ENCODE data around the gene MOGAT2. TPM values are rescaled to one million over a fixed set of nuclear protein-coding genes. Genes with fewer than 3 reads are reported as not detected.

Gene MOGAT2
- total RNA-seq, 1 donor from 2014 or later = not detected

- peaks cover 44% of the 10 kb centered on the region for H3K27me3 Mint-ChIP-seq (ENCODE audit: unreplicated experiment)
- no peak overlapping the region for H3K4me3 Mint-ChIP-seq (ENCODE audit: unreplicated experiment)
Observed at GRCh38 chr11:75768909-75769771, 51.5 kb downstream of the MOGAT2 start.

GRCh38 chr11:75770102-75770501 lies 52.5 kb downstream of the MOGAT2 start:
- Mint-ChIP-seq H3K4me3 (ENCODE audit: unreplicated experiment) (no peak overlapping the region), H3K9me3 (ENCODE audit: unreplicated experiment) (no peaks in the 10 kb centered on the region), H3K27me3 (ENCODE audit: unreplicated experiment) (peaks cover 44% of the 10 kb centered on the region), H3K27ac (ENCODE audit: unreplicated experiment) (no peak overlapping the region), H3K4me1 (ENCODE audit: unreplicated experiment) (peaks cover 7% of the 10 kb centered on the region), H3K36me3 (ENCODE audit: unreplicated experiment) (no peaks in the 10 kb centered on the region)
- no peak for DNase-seq (ENCODE audit: extremely low spot score, unreplicated experiment)
- TF ChIP-seq, protein P1, sequence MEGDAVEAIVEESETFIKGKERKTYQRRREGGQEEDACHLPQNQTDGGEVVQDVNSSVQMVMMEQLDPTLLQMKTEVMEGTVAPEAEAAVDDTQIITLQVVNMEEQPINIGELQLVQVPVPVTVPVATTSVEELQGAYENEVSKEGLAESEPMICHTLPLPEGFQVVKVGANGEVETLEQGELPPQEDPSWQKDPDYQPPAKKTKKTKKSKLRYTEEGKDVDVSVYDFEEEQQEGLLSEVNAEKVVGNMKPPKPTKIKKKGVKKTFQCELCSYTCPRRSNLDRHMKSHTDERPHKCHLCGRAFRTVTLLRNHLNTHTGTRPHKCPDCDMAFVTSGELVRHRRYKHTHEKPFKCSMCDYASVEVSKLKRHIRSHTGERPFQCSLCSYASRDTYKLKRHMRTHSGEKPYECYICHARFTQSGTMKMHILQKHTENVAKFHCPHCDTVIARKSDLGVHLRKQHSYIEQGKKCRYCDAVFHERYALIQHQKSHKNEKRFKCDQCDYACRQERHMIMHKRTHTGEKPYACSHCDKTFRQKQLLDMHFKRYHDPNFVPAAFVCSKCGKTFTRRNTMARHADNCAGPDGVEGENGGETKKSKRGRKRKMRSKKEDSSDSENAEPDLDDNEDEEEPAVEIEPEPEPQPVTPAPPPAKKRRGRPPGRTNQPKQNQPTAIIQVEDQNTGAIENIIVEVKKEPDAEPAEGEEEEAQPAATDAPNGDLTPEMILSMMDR (IDR thresholded peaks at IDR 0.05) = no peak

More at GRCh38 chr11:75768909-75769771, 51.5 kb downstream of the MOGAT2 start:
- Mint-ChIP-seq H3K4me1 (ENCODE audit: unreplicated experiment) (peaks cover 7% of the 10 kb centered on the region), H3K36me3 (ENCODE audit: unreplicated experiment) (no peaks in the 10 kb centered on the region), H3K9me3 (ENCODE audit: unreplicated experiment) (no peaks in the 10 kb centered on the region), H3K27ac (ENCODE audit: unreplicated experiment) (no peak overlapping the region)
- no peak for DNase-seq (ENCODE audit: extremely low spot score, unreplicated experiment)
- TF ChIP-seq, protein P1 (IDR thresholded peaks at IDR 0.05) = no peak

GRCh38 chr11:75771646-75772410 lies 54.2 kb downstream of the MOGAT2 start:
- DNase-seq (ENCODE audit: extremely low spot score, unreplicated experiment) = no peak
- Mint-ChIP-seq H3K27ac (ENCODE audit: unreplicated experiment) (no peak overlapping the region), H3K4me3 (ENCODE audit: unreplicated experiment) (no peak overlapping the region), H3K9me3 (ENCODE audit: unreplicated experiment) (no peaks in the 10 kb centered on the region), H3K27me3 (ENCODE audit: unreplicated experiment) (peaks cover 44% of the 10 kb centered on the region), H3K4me1 (ENCODE audit: unreplicated experiment) (peaks cover 7% of the 10 kb centered on the region), H3K36me3 (ENCODE audit: unreplicated experiment) (no peaks in the 10 kb centered on the region)
- TF ChIP-seq, protein P1 (IDR thresholded peaks at IDR 0.05) = no peak

DNA sequence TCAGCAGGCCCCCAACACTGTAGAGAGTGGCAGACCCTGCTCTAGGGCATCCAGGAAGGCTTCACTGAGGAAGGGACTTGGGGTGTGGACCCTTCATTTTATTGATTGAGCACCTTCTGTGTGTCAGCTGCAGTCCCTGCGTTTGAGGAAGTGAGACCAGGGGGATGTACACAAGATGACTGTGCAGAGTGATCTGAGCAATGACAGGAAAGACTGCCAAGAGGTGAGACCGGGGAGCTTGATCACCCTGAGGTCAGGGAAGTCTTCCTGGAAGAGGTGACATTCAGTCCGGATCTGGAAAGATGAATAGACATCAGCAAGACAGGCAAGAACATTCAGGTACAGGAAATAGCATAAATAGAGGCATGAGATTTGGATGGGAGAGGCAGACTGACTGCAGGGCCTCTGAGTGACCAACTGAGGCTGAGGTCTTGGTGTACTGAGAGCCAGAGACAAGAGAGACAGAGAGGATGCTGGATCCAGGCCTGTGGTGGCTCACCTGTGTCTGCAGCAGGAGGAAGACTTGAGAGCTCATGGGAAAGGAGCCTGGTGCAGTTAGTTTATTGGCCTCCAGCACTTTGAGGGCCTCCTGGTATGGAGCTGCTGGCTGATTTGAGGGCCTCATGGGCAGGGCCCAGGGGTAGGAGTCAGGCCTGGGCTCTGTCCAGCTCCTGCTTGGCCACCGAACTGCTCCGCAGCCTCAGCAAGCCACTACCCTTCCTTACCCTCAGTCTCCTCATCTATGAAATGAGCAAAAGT lies 56.1 kb downstream of the MOGAT2 start:
- Mint-ChIP-seq H3K27ac (ENCODE audit: unreplicated experiment) (no peak overlapping the region), H3K9me3 (ENCODE audit: unreplicated experiment) (no peaks in the 10 kb centered on the region), H3K4me1 (ENCODE audit: unreplicated experiment) (peaks cover 3% of the 10 kb centered on the region), H3K36me3 (ENCODE audit: unreplicated experiment) (no peaks in the 10 kb centered on the region), H3K27me3 (ENCODE audit: unreplicated experiment) (peaks cover 31% of the 10 kb centered on the region), H3K4me3 (ENCODE audit: unreplicated experiment) (no peak overlapping the region)
- DNase-seq (ENCODE audit: extremely low spot score, unreplicated experiment) = no peak
- TF ChIP-seq, protein P1 (IDR thresholded peaks at IDR 0.05) = no peak

Measured in osteocyte (in vitro differentiated cells).